Mesothelial cell of epicardium (in vitro differentiated cells): ENCODE results near the gene LRRC40. TPM values are rescaled to one million over a fixed set of nuclear protein-coding genes. Genes with fewer than 3 reads are reported as not detected.
"Not testable (repeated sequence)": the region's sequence is repeated elsewhere in the genome, so short reads cannot be mapped to it uniquely, and the experiment has no call there.

Source experiments
- DNase-seq, 2 experiments: peaks; one replicate each; pipeline ENCODE4 v3.0.0; 2021; ENCODE audit warnings: low spot score in 2 of 2; ENCODE audit not compliant: unreplicated experiment in 2 of 2
- H3K27ac Mint-ChIP-seq: 2 replicates; pipeline ENCODE4 v1.8.0; 2021; ENCODE audit warnings: mixed read lengths
- H3K27me3 Mint-ChIP-seq: 2 replicates; pipeline ENCODE4 v1.8.0; 2021; ENCODE audit warnings: low read depth, mixed read lengths
- H3K36me3 Mint-ChIP-seq: 2 replicates; pipeline ENCODE4 v1.8.0; 2021; ENCODE audit warnings: mixed read lengths
- H3K4me1 Mint-ChIP-seq: 2 replicates; pipeline ENCODE4 v1.8.0; 2021; ENCODE audit warnings: mixed read lengths
- H3K4me3 Mint-ChIP-seq: 2 replicates; pipeline ENCODE4 v1.8.0; 2021; ENCODE audit warnings: mild to moderate bottlenecking, moderate library complexity, mixed read lengths
- H3K9me3 Mint-ChIP-seq: 2 replicates; pipeline ENCODE4 v1.8.0; 2021; ENCODE audit warnings: mixed read lengths
- CTCF ChIP-seq: fragments of 200-600 bp; sonication (generic); IDR thresholded peaks from one replicate; pipeline ENCODE4 v1.5.0; 2021; ENCODE audit warnings: antibody characterized with exemption; ENCODE audit not compliant: unreplicated experiment
- total RNA-seq: library from RNA; stranded (reverse); gene quantifications from 3 replicates; pipeline ENCODE4 v1.2.1, GENCODE V29; 2021

LRRC40 gene
- total RNA-seq, 1 donor from 2014 or later: 17.9 TPM

- Mint-ChIP-seq H3K27ac (no peak overlapping the region), H3K4me3 (no peak overlapping the region)
Observed at GRCh38 chr1:70208292-70208691, 2.9 kb upstream of the LRRC40 start.

GRCh38 chr1:70207492-70207891 lies 2.1 kb upstream of the LRRC40 start:
- no peak for TF ChIP-seq CTCF
- no peaks in the 10 kb centered on the region for H3K36me3 Mint-ChIP-seq
- no peak for DNase-seq
- no peaks in the 10 kb centered on the region for H3K9me3 Mint-ChIP-seq
- H3K4me1 Mint-ChIP-seq: peaks cover 38% of the 10 kb centered on the region
- peak overlapping the region; percentile 59 for H3K27ac Mint-ChIP-seq
- no peaks in the 10 kb centered on the region for H3K27me3 Mint-ChIP-seq
- H3K4me3 Mint-ChIP-seq: peak overlapping the region; percentile 99

More at GRCh38 chr1:70208292-70208691, 2.9 kb upstream of the LRRC40 start:
- DNase-seq: no peak
- no peaks in the 10 kb centered on the region for H3K36me3 Mint-ChIP-seq
- H3K27me3 Mint-ChIP-seq: no peaks in the 10 kb centered on the region
- no peak for TF ChIP-seq CTCF
- H3K9me3 Mint-ChIP-seq: no peaks in the 10 kb centered on the region
- H3K4me1 Mint-ChIP-seq: peaks cover 34% of the 10 kb centered on the region

- not testable (repeated sequence) for H3K36me3 Mint-ChIP-seq, H3K9me3 Mint-ChIP-seq, H3K27me3 Mint-ChIP-seq, DNase-seq
- H3K4me3 Mint-ChIP-seq: peak overlapping the region; percentile 99
- peaks cover 38% of the 10 kb centered on the region for H3K4me1 Mint-ChIP-seq
- peak overlapping the region; percentile 100 for H3K27ac Mint-ChIP-seq
Observed at GRCh38 chr1:70206833-70207232, 1.5 kb upstream of the LRRC40 start.

GRCh38 chr1:70205071-70205433 lies 327 bp downstream of the LRRC40 start:
- H3K4me3 Mint-ChIP-seq: peak overlapping the region; percentile 99
- H3K36me3 Mint-ChIP-seq: no peaks in the 10 kb centered on the region
- DNase-seq: no peak
- no peak for TF ChIP-seq CTCF
- H3K9me3 Mint-ChIP-seq: no peaks in the 10 kb centered on the region
- H3K27me3 Mint-ChIP-seq: no peaks in the 10 kb centered on the region
- H3K27ac Mint-ChIP-seq: peak overlapping the region; percentile 100
- peaks cover 38% of the 10 kb centered on the region for H3K4me1 Mint-ChIP-seq

- H3K27ac Mint-ChIP-seq: peak overlapping the region; percentile 100
- TF ChIP-seq CTCF: no peak
- no peak for DNase-seq
- no peaks in the 10 kb centered on the region for H3K9me3 Mint-ChIP-seq
- peaks cover 38% of the 10 kb centered on the region for H3K4me1 Mint-ChIP-seq
- H3K36me3 Mint-ChIP-seq: no peaks in the 10 kb centered on the region
- peak overlapping the region; percentile 99 for H3K4me3 Mint-ChIP-seq
- H3K27me3 Mint-ChIP-seq: no peaks in the 10 kb centered on the region
Observed at GRCh38 chr1:70204600-70204999, 779 bp downstream of the LRRC40 start.

- DNase-seq: no peak
- H3K27ac Mint-ChIP-seq: no peak overlapping the region
- no peaks in the 10 kb centered on the region for H3K36me3 Mint-ChIP-seq
- peaks cover 38% of the 10 kb centered on the region for H3K4me1 Mint-ChIP-seq
- no peaks in the 10 kb centered on the region for H3K9me3 Mint-ChIP-seq
- no peaks in the 10 kb centered on the region for H3K27me3 Mint-ChIP-seq
- no peak for TF ChIP-seq CTCF
- H3K4me3 Mint-ChIP-seq: peak overlapping the region; percentile 99
Observed at GRCh38 chr1:70204139-70204538, 1.2 kb downstream of the LRRC40 start.
